HEK293T (cell line): ENCODE results near the gene SCN9A.
"Not testable (repeated sequence)": the region's sequence is repeated elsewhere in the genome, so short reads cannot be mapped to it uniquely, and the experiment has no call there.

ENCODE experiments used
- CTCF ChIA-PET: fragments of 350-600 bp; formaldehyde crosslinking; extraction: SDS; loops from one replicate; lab custom pipeline; 2021; ENCODE audit warnings: antibody characterized with exemption, inconsistent platforms; lab: Yijun Ruan, JAX
- POLR2A ChIA-PET: fragments of 350-600 bp; formaldehyde crosslinking; extraction: SDS; loops from one replicate; lab custom pipeline; 2020; ENCODE audit warnings: antibody characterized with exemption, inconsistent platforms; lab: Yijun Ruan, JAX
- DNase-seq: peaks from one replicate; pipeline ENCODE4 v3.0.0; 2012; ENCODE audit warnings: mixed read lengths; ENCODE audit errors: extremely low spot score
- ARNT ChIP-seq: fragments of 450-650 bp; IDR thresholded peaks from 2 replicates; pipeline ENCODE4 v1.6.1; 2017; ENCODE audit warnings: mild to moderate bottlenecking
- BHLHE40 ChIP-seq: fragments of 450-650 bp; IDR thresholded peaks from 2 replicates; pipeline ENCODE4 v1.6.1; 2016; ENCODE audit warnings: mild to moderate bottlenecking, moderate library complexity, borderline replicate concordance
- CTBP1 ChIP-seq: fragments of 450-650 bp; IDR thresholded peaks from 2 replicates; pipeline ENCODE4 v1.6.1; 2016; ENCODE audit warnings: borderline replicate concordance
- ELF4 ChIP-seq: fragments of 450-650 bp; IDR thresholded peaks from 2 replicates; pipeline ENCODE4 v1.6.1; 2017; ENCODE audit warnings: antibody characterized with exemption
- FOXA1 ChIP-seq: fragments of 450-650 bp; IDR thresholded peaks from 2 replicates; pipeline ENCODE4 v1.6.1; 2016; ENCODE audit warnings: mild to moderate bottlenecking
- FOXK2 ChIP-seq: fragments of 450-650 bp; IDR thresholded peaks from 2 replicates; pipeline ENCODE4 v1.6.1; 2016; ENCODE audit warnings: mild to moderate bottlenecking
- FOXM1 ChIP-seq: fragments of 450-650 bp; IDR thresholded peaks from 2 replicates; pipeline ENCODE4 v1.6.1; 2017; ENCODE audit warnings: mild to moderate bottlenecking, borderline replicate concordance
- HDGF ChIP-seq: fragments of 450-650 bp; IDR thresholded peaks from 2 replicates; pipeline ENCODE4 v1.6.1; 2017; ENCODE audit warnings: antibody characterized with exemption, borderline replicate concordance
- L3MBTL2 ChIP-seq: fragments of 450-650 bp; conservative IDR thresholded peaks from 2 replicates; pipeline ENCODE4 v1.6.1; 2016; ENCODE audit warnings: mild to moderate bottlenecking
- LEF1 ChIP-seq: fragments of 450-650 bp; IDR thresholded peaks from 2 replicates; pipeline ENCODE4 v1.6.1; 2017; ENCODE audit warnings: mild to moderate bottlenecking, borderline replicate concordance
- NFRKB ChIP-seq: fragments of 450-650 bp; IDR thresholded peaks from 2 replicates; pipeline ENCODE4 v1.6.1; 2016; ENCODE audit warnings: mild to moderate bottlenecking, moderate library complexity
- SP1 ChIP-seq: fragments of 450-650 bp; IDR thresholded peaks from 2 replicates; pipeline ENCODE4 v1.6.1; 2017
- SUZ12 ChIP-seq: fragments of 450-650 bp; IDR thresholded peaks from 2 replicates; pipeline ENCODE4 v1.6.1; 2016; ENCODE audit warnings: mild to moderate bottlenecking
- TARDBP ChIP-seq: fragments of 450-650 bp; IDR thresholded peaks from 2 replicates; pipeline ENCODE4 v1.6.1; 2016
- ZNF384 ChIP-seq: fragments of 450-650 bp; IDR thresholded peaks from 2 replicates; pipeline ENCODE4 v1.6.1; 2016
- TF ChIP-seq, protein P1 (sequence below): fragments of 450-650 bp; IDR thresholded peaks from 2 replicates; pipeline ENCODE4 v1.6.1; 2016

The SCN9A gene

DNA sequence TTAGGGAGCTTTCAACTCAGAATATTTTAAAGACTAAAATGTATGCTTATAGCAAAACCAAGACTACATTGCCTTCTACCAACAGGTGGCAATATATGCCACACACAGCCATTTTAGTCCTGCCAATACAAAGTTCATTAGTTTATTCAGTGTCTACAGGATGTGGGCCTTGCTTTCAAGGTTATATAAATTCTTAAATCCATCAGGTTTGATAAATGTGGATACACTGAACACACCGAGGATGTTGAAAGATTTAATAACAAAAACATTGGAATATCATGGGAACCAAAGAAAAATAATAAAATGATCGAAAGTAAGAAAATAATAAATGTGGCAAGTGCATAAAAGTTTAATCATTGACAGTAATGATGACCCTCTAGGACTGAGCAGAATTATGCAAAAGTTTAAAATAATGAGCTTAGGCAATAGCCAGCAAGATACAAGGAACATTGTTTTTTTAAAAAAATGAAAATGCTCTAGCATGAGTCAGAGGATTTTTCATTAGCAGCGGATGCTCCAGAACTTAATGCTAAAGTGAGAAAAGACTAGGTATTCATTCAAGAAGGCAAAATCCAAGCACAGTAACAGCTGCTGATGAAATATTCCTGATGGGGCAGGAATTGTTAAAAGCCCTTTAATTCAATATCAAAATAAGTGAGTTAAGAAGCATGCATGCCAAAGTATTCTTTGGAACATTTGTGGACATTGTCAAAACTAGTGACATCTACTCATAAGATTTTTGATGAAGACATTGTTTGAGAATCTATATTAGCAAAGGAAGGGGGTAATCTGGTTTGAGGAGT, 14.2 kb downstream of the SCN9A start:
- DNase-seq, result no peak
- ChIA-PET CTCF (interaction anchor here (0.5 to 1.6 kb wide), 8 partner anchors 10 to 181 kb away, joined by 3 to 11 read pairs (median 4); partner anchors contain the start of gene SCN9A), POLR2A (no interaction called here)
- TF ChIP-seq FOXK2, result no peak
- TF ChIP-seq ZNF384, result no peak
- TF ChIP-seq TARDBP, result no peak
- TF ChIP-seq HDGF, result no peak
- TF ChIP-seq, protein P1, sequence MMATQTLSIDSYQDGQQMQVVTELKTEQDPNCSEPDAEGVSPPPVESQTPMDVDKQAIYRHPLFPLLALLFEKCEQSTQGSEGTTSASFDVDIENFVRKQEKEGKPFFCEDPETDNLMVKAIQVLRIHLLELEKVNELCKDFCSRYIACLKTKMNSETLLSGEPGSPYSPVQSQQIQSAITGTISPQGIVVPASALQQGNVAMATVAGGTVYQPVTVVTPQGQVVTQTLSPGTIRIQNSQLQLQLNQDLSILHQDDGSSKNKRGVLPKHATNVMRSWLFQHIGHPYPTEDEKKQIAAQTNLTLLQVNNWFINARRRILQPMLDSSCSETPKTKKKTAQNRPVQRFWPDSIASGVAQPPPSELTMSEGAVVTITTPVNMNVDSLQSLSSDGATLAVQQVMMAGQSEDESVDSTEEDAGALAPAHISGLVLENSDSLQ, result no peak
- TF ChIP-seq NFRKB, result no peak
- no peak for TF ChIP-seq FOXM1
- TF ChIP-seq CTBP1, result no peak
- TF ChIP-seq BHLHE40, result no peak
- TF ChIP-seq L3MBTL2, result no peak
- no peak for TF ChIP-seq FOXA1
- no peak for TF ChIP-seq ARNT
- no peak for TF ChIP-seq SUZ12
- no peak for TF ChIP-seq SP1

DNA sequence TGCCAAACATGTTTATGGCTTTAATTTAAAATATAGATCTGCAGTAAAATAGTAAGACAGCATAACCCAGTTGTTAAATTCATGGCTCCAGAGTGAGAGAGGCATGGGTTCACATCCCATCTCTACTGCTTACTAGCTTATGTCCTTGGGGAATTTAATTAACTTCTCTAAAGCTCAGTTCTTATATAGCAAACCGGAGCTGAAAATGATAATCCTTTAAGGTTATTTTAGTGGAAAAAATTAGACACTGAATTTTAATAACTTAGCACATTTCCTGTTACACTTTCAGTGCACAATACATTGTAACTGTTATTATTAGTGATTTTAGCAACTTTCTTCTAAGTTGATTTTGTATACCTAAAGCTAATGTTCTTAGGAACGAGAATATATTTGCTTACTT, 14.8 kb downstream of the SCN9A start:
- ChIA-PET CTCF (interaction anchor here (0.6 to 1.6 kb wide), 7 partner anchors 10 to 180 kb away, joined by 3 to 11 read pairs (median 4); partner anchors contain the start of gene SCN9A), POLR2A (no interaction called here)
- no peak for DNase-seq
- TF ChIP-seq ELF4 (no peak), SUZ12 (no peak), FOXK2 (no peak), HDGF (no peak)

DNA sequence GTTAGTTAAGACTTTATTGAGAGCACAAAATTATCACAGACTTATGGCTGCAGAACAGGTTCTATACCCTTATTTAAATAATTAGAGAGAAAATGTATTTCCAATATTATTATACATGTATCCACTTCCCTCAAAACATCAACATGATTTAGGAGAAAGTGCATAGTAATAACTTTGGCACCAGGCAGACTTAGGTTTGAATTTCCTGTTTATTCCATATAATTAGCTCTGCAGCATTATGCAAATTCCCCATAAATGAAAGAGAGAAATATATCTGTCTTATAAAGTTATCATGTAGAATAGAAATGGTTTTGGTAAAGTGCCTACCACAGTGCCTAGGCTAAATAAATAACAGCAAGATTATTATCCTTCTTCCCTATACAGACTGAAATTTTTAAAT, 15.3 kb downstream of the SCN9A start:
- TF ChIP-seq BHLHE40, result no peak
- TF ChIP-seq L3MBTL2, result no peak
- no peak for TF ChIP-seq CTBP1
- no peak for TF ChIP-seq TARDBP
- no peak for TF ChIP-seq LEF1
- no peak for TF ChIP-seq FOXA1
- CTCF ChIA-PET, result interaction anchor here (1.3 kb wide), 1 partner anchor 24 kb away, joined by 5 read pairs; no protein-coding TSS in a partner anchor
- POLR2A ChIA-PET, result no interaction called here
- DNase-seq, result no peak

DNA sequence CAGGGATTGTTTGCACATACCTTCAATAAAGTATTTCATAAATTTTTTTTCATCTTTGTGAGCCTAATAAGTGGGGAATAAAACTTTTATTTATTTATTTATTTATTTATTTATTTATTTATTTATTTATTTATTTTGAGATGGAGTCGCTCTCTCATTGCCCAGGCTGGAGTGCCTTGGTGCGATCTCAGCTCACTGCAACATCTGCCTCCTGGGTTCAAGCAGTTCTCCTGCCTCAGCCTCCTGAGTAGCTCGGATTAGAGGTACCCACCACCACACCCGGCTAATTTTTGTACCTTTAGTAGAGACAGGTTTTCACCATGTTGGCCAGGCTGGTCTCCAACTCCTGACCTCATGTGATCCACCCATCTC, 17.8 kb downstream of the SCN9A start:
- DNase-seq, POLR2A ChIA-PET, CTCF ChIA-PET: not testable (repeated sequence)

DNA sequence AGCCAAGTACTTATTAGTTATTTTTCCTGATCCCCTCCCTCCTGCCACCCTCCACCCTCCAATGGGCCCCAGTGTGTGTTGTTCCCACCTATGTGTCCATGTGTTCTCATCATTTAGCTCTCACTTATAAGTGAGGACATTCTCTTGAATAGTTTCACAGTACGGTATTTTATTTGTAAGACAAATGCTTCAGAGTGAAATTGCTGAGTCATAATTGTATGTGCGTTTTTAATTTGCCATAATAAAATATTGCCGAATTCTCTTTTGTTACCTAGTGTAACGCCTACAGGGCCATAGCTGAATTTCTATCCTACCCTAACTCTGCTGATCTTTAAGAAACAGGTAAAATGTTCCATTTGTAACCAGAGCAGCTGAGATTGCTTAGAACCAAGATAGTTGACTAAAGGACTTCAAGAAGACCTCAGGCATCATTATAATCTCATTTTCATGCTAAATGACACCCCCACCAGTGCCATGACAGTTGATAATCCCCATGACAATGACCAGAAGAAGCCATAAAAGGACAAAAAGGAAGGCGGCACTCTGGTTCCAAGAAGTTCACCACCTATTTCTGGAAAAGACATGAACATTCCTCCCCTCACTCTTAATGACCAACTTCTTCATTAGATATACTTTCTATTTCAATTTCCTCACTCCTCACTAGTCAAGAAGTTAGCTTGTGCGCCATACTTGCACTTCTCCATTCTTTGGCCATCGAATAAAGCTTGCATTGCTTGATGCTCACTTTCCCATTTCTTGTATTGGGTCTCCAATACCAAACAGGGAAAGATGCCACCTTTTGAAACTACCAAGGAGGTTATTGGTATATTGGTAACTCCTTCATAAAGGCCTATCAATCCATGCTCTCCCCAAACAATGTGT, 18.4 kb downstream of the SCN9A start:
- ChIA-PET POLR2A (no interaction called here), CTCF (no interaction called here)
- DNase-seq, result no peak
- TF ChIP-seq FOXK2 (no peak), SUZ12 (no peak), L3MBTL2 (no peak), ELF4 (no peak), NFRKB (no peak), LEF1 (no peak), HDGF (no peak), FOXA1 (no peak), TARDBP (no peak), CTBP1 (no peak), FOXM1 (no peak), ZNF384 (no peak), ARNT (no peak), BHLHE40 (no peak), SP1 (no peak)
- TF ChIP-seq, protein P1, result no peak

DNA sequence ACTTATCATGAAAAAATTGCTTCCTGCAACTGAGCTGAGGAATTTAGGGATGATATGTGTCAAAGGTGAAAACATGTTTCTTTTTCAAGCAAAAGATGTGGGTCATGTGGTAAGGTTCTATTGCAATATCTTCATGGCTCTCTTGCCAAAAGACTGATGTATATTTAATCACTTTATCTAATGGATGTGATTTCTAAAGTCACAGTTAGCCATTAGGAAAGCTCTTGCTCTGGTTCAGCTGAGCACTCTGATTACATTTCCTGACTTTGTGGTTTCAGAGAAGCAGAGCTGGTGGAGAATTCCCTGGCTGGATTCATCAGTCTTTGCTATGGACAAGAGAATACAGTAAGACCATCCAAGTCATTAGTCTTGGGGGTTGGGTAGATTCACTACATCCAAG, 24.4 kb downstream of the SCN9A start:
- TF ChIP-seq CTBP1 (no peak), NFRKB (no peak), TARDBP (no peak), FOXM1 (no peak), L3MBTL2 (no peak), ZNF384 (no peak), FOXK2 (no peak)
- no peak for DNase-seq
- POLR2A ChIA-PET, result no interaction called here
- CTCF ChIA-PET, result interaction anchor here (0.6 kb wide), 1 partner anchor 24 kb away, joined by 3 read pairs; no protein-coding TSS in a partner anchor
